H1 (cell line): ENCODE measurements around the gene S100A4.

ENCODE experiments used
- EZH2 ChIP-seq: fragments of 200-600 bp; sonication (generic); IDR thresholded peaks from 2 replicates; pipeline ENCODE4 v1.7.1; 2012; ENCODE audit warnings: low read depth, mild to moderate bottlenecking, moderate library complexity, low read length, inconsistent platforms; ENCODE audit not compliant: severe bottlenecking
- RAD21 ChIP-seq, 2 experiments: IDR thresholded peaks in 1 of 2; conservative IDR thresholded peaks in 1 of 2; 2 replicates each; pipeline ENCODE4 v1.6.1; 2011; ENCODE audit warnings: low read depth in 2 of 2, low read length in 2 of 2, improper control_type of control experiment in 1 of 2, inconsistent platforms in 1 of 2, mild to moderate bottlenecking in 1 of 2, moderate library complexity in 1 of 2
- RFX5 ChIP-seq: IDR thresholded peaks from 2 replicates; pipeline ENCODE4 v1.6.1; 2011; ENCODE audit warnings: low read depth, low read length, improper control_type of control experiment, borderline replicate concordance
- SAP30 ChIP-seq: fragments of 300-600 bp; sonication (generic); IDR thresholded peaks from 2 replicates; pipeline ENCODE4 v1.7.1; 2012; ENCODE audit warnings: low read length, moderate library complexity, mild to moderate bottlenecking, inconsistent platforms; ENCODE audit not compliant: insufficient read depth, insufficient replicate concordance
- SUZ12 ChIP-seq: fragments of 200-600 bp; sonication (generic); IDR thresholded peaks from 2 replicates; pipeline ENCODE4 v1.6.1; 2012; ENCODE audit warnings: mild to moderate bottlenecking, inconsistent platforms, low read length, moderate library complexity, mixed read lengths
- TAF1 ChIP-seq: IDR thresholded peaks from 2 replicates; pipeline ENCODE4 v1.6.1; 2011; ENCODE audit warnings: mild to moderate bottlenecking, low read depth, low read length
- TF ChIP-seq, protein P1 (sequence below), 3 experiments: IDR thresholded peaks; 1 replicate in 2 of 3; 2 replicates in 1 of 3; pipeline versions ENCODE4 v1.5.1 to v1.6.1; 2011; ENCODE audit warnings: low read length in 3 of 3, mild to moderate bottlenecking in 3 of 3, inconsistent platforms in 2 of 3, low read depth in 1 of 3, moderate library complexity in 1 of 3; ENCODE audit not compliant: insufficient read depth in 1 of 3; ENCODE audit errors: control extremely low read depth in 1 of 3

DNA sequence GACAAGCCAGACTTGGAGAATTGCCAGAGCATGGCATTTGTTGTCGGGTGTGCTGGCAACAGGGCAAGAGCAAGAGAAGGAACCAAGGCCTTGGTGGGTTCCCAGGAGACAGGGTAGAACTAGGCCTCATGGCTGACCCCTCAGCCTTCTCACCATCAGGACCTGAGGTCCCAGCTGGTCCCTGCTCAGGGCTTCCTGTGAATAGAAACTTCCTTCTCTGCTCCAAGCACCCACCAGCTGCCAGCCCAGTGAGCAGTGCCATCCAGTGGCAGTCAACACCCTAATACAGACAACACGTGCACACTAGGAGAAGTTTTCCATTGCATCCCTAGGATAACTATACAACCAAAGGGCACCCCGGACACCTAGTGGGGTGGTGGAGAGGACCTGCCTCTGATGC is 32.6 kb downstream of the S100A4 start:
- TF ChIP-seq, protein P1, sequence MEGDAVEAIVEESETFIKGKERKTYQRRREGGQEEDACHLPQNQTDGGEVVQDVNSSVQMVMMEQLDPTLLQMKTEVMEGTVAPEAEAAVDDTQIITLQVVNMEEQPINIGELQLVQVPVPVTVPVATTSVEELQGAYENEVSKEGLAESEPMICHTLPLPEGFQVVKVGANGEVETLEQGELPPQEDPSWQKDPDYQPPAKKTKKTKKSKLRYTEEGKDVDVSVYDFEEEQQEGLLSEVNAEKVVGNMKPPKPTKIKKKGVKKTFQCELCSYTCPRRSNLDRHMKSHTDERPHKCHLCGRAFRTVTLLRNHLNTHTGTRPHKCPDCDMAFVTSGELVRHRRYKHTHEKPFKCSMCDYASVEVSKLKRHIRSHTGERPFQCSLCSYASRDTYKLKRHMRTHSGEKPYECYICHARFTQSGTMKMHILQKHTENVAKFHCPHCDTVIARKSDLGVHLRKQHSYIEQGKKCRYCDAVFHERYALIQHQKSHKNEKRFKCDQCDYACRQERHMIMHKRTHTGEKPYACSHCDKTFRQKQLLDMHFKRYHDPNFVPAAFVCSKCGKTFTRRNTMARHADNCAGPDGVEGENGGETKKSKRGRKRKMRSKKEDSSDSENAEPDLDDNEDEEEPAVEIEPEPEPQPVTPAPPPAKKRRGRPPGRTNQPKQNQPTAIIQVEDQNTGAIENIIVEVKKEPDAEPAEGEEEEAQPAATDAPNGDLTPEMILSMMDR (IDR thresholded peaks at IDR 0.05; ENCODE audit: control extremely low read depth in 1 of 3, insufficient read depth in 1 of 3, low read depth in 1 of 3, low read length in 3 of 3): no peak
- TF ChIP-seq TAF1 (no peak), SAP30 (no peak), RFX5 (no peak), RAD21 (IDR thresholded peaks at IDR 0.05 in 1 of 2, conservative IDR thresholded peaks at IDR 0.05 in 1 of 2; ENCODE audit: low read depth in 2 of 2, low read length in 2 of 2) (0 out of 4 replicates have a peak, but pooled peaks of 1 of the 2 experiments have one; percentile 5), SUZ12 (no peak), EZH2 (no peak)
